A549 (cell line): ENCODE data around the gene LYPD6B. TPM values are rescaled to one million over a fixed set of nuclear protein-coding genes. Genes with fewer than 3 reads are reported as not detected.

Source experiments
- ATAC-seq, 2 experiments: fragments of 200-7000 bp in 1 of 2; fragments of >200 bp in 1 of 2; cut with Nextera tagmentation in 1 of 2; cut with Tn5 transposase in 1 of 2; 3 replicates each; pipeline versions ENCODE4 v1.8.0 to v1.9.1; 2018 to 2020; ENCODE audit warnings: mild to moderate bottlenecking in 1 of 2, moderate library complexity in 1 of 2
- CTCF ChIA-PET: fragments of 300-600 bp; sonication (Branson Sonifier 250); formaldehyde crosslinking; extraction: SDS; loops from one replicate; lab custom pipeline; 2021; ENCODE audit warnings: antibody characterized with exemption, inconsistent platforms; lab: Yijun Ruan, JAX
- POLR2A ChIA-PET: fragments of 350-600 bp; formaldehyde crosslinking; extraction: SDS; loops from one replicate; lab custom pipeline; 2021; ENCODE audit warnings: antibody characterized with exemption, inconsistent platforms; lab: Yijun Ruan, JAX
- DNase-seq, 2 experiments: peaks; one replicate each; pipeline versions ENCODE4 v3.0.0 to v3.0.0-alpha.2; 2011 to 2016; ENCODE audit warnings: low read depth in 1 of 2, low spot score in 1 of 2
- FAIRE-seq: peaks from 2 replicates; lab custom pipeline; 2011; peaks lifted over from hg19 to GRCh38; lab: Jason Lieb, UNC
- H3K27ac ChIP-seq, 2 experiments: fragments of >200 bp; sonication (Bioruptor Twin); formaldehyde crosslinking; 3 replicates each; pipeline ENCODE4 v1.5.1; 2016 to 2017
- H3K4me1 ChIP-seq: fragments of >200 bp; sonication (Bioruptor Twin); formaldehyde crosslinking; 3 replicates; pipeline ENCODE4 v1.6.1; 2016
- H3K4me2 ChIP-seq: fragments of >200 bp; sonication (Bioruptor Twin); formaldehyde crosslinking; 3 replicates; pipeline ENCODE4 v1.6.1; 2016
- H3K4me3 ChIP-seq: fragments of >200 bp; sonication (Bioruptor Twin); formaldehyde crosslinking; 3 replicates; pipeline ENCODE4 v1.5.1; 2016
- H3K9me3 ChIP-seq: fragments of >200 bp; sonication (Bioruptor Twin); formaldehyde crosslinking; 3 replicates; pipeline ENCODE4 v1.6.1; 2016
- CHD4 ChIP-seq: fragments of 200-600 bp; sonication (generic); IDR thresholded peaks from 2 replicates; pipeline ENCODE4 v1.6.1; 2016; ENCODE audit warnings: antibody characterized with exemption, mild to moderate bottlenecking, borderline replicate concordance
- EHF ChIP-seq: fragments of 250-450 bp; sonication (Bioruptor Pico); IDR thresholded peaks from 2 replicates; pipeline ENCODE4 v1.5.0; 2020; ENCODE audit warnings: mild to moderate bottlenecking
- EHMT2 ChIP-seq: fragments of 200-600 bp; sonication (generic); IDR thresholded peaks from 2 replicates; pipeline ENCODE4 v1.6.1; 2016; ENCODE audit warnings: antibody characterized with exemption, low read depth, mild to moderate bottlenecking, moderate library complexity
- FOSB ChIP-seq: fragments of 250-450 bp; sonication (Bioruptor Pico); IDR thresholded peaks from 2 replicates; pipeline ENCODE4 v1.5.0; 2020; ENCODE audit warnings: mild to moderate bottlenecking, moderate library complexity
- HDAC2 ChIP-seq: fragments of 200-600 bp; sonication (generic); IDR thresholded peaks from 2 replicates; pipeline ENCODE4 v1.6.1; 2016
- HEYL ChIP-seq: fragments of 250-450 bp; sonication (Bioruptor Pico); IDR thresholded peaks from 2 replicates; pipeline ENCODE4 v1.8.0; 2021; ENCODE audit warnings: mild to moderate bottlenecking, moderate library complexity
- JUNB ChIP-seq: fragments of >200 bp; sonication (Bioruptor Twin); formaldehyde crosslinking; IDR thresholded peaks from 2 replicates; pipeline ENCODE4 v1.6.1; 2016
- KDM5A ChIP-seq: fragments of 200-600 bp; sonication (generic); IDR thresholded peaks from 2 replicates; pipeline ENCODE4 v1.6.1; 2016; ENCODE audit warnings: antibody characterized with exemption, mild to moderate bottlenecking
- PHF8 ChIP-seq: fragments of 200-600 bp; sonication (generic); IDR thresholded peaks from 2 replicates; pipeline ENCODE4 v1.6.1; 2016; ENCODE audit warnings: low read depth, mild to moderate bottlenecking, antibody characterized with exemption, moderate library complexity, borderline replicate concordance
- POLR2AphosphoS2 ChIP-seq: conservative IDR thresholded peaks from 2 replicates; pipeline ENCODE4 v1.6.1; 2012; ENCODE audit warnings: low read length, improper control_type of control experiment, inconsistent platforms
- RFX5 ChIP-seq: fragments of 450-650 bp; IDR thresholded peaks from 2 replicates; pipeline ENCODE4 v1.7.1; 2014; ENCODE audit warnings: antibody characterized with exemption, mild to moderate bottlenecking, moderate library complexity
- SREBF2 ChIP-seq: fragments of 450-650 bp; IDR thresholded peaks from 2 replicates; pipeline ENCODE4 v1.6.1; 2014; ENCODE audit warnings: mild to moderate bottlenecking, moderate library complexity
- TP53 ChIP-seq: fragments of 250-450 bp; sonication (Bioruptor Pico); IDR thresholded peaks from 2 replicates; pipeline ENCODE4 v1.5.0; 2021; ENCODE audit warnings: mild to moderate bottlenecking, moderate library complexity
- ZSCAN20 ChIP-seq: fragments of 250-450 bp; sonication (Bioruptor Pico); IDR thresholded peaks from 2 replicates; pipeline ENCODE4 v1.8.0; 2022; ENCODE audit warnings: mild to moderate bottlenecking, moderate library complexity
- WGBS: methylation state at CpG from one replicate; pipeline ENCODE4 v1.1.6; 2017; ENCODE audit errors: missing lambda C conversion rate; 5-methylcytosine and 5-hydroxymethylcytosine counted together
- polyA plus RNA-seq, 4 experiments: library from polyadenylated mRNA; depleted of rRNA in 3 of 4; stranded (reverse); fragments of >200 nt; fragmentation: RNase III in 1 of 4; extraction: RNeasy Plus Mini Kit Qiagen cat#74134 plus additional on column Dnase treatment in 1 of 4; gene quantifications; 2 replicates in 3 of 4; 3 replicates in 1 of 4; pipeline ENCODE4 v1.2.3, GENCODE V29; 2011 to 2017
- TF ChIP-seq, protein P1 (sequence below): fragments of 250-450 bp; sonication (Bioruptor Pico); IDR thresholded peaks from 2 replicates; pipeline ENCODE4 v1.5.0; 2021; ENCODE audit warnings: mild to moderate bottlenecking, moderate library complexity, borderline replicate concordance
- TF ChIP-seq, protein P2 (sequence below): fragments of 200-600 bp; sonication (generic); IDR thresholded peaks from 2 replicates; pipeline ENCODE4 v1.6.1; 2016; ENCODE audit warnings: antibody characterized with exemption, mild to moderate bottlenecking, moderate library complexity
- TF ChIP-seq, protein P3 (sequence below): fragments of >200 bp; sonication (Bioruptor Twin); formaldehyde crosslinking; IDR thresholded peaks from 2 replicates; pipeline ENCODE4 v1.6.1; 2016
- TF ChIP-seq, protein P4 (sequence below): IDR thresholded peaks from 2 replicates; pipeline ENCODE4 v1.6.1; 2012

Gene LYPD6B
- polyA plus RNA-seq, 2 of the 4 experiments (the other 2 are of a cell fraction): not detected

DNA sequence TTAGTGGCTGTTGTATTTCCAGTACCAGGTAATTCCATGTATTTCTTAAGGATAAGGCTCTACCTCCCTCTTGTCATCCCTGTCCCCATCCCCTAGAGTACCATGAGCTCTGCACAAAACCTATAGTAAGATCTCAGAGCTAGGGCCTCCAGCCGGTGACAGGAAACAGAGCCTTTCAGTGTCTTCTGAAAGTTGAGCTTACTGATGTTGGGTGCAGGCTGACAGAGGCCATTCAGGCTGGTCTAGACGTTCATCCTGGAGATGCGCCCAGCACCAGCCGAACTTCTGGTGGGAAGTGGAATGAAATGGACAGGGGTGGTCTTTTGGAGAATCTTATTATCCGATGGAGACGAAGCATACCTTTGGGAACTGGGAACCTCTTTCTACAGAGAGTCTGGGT, 16.7 kb upstream of the LYPD6B start (continued):
- TF ChIP-seq, protein P1, sequence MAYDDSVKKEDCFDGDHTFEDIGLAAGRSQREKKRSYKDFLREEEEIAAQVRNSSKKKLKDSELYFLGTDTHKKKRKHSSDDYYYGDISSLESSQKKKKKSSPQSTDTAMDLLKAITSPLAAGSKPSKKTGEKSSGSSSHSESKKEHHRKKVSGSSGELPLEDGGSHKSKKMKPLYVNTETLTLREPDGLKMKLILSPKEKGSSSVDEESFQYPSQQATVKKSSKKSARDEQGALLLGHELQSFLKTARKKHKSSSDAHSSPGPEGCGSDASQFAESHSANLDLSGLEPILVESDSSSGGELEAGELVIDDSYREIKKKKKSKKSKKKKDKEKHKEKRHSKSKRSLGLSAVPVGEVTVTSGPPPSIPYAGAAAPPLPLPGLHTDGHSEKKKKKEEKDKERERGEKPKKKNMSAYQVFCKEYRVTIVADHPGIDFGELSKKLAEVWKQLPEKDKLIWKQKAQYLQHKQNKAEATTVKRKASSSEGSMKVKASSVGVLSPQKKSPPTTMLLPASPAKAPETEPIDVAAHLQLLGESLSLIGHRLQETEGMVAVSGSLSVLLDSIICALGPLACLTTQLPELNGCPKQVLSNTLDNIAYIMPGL (CRISPR knock-in tag): no peak
- TF ChIP-seq, protein P2, sequence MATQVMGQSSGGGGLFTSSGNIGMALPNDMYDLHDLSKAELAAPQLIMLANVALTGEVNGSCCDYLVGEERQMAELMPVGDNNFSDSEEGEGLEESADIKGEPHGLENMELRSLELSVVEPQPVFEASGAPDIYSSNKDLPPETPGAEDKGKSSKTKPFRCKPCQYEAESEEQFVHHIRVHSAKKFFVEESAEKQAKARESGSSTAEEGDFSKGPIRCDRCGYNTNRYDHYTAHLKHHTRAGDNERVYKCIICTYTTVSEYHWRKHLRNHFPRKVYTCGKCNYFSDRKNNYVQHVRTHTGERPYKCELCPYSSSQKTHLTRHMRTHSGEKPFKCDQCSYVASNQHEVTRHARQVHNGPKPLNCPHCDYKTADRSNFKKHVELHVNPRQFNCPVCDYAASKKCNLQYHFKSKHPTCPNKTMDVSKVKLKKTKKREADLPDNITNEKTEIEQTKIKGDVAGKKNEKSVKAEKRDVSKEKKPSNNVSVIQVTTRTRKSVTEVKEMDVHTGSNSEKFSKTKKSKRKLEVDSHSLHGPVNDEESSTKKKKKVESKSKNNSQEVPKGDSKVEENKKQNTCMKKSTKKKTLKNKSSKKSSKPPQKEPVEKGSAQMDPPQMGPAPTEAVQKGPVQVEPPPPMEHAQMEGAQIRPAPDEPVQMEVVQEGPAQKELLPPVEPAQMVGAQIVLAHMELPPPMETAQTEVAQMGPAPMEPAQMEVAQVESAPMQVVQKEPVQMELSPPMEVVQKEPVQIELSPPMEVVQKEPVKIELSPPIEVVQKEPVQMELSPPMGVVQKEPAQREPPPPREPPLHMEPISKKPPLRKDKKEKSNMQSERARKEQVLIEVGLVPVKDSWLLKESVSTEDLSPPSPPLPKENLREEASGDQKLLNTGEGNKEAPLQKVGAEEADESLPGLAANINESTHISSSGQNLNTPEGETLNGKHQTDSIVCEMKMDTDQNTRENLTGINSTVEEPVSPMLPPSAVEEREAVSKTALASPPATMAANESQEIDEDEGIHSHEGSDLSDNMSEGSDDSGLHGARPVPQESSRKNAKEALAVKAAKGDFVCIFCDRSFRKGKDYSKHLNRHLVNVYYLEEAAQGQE: no peak
- TF ChIP-seq HEYL: no peak

DNA sequence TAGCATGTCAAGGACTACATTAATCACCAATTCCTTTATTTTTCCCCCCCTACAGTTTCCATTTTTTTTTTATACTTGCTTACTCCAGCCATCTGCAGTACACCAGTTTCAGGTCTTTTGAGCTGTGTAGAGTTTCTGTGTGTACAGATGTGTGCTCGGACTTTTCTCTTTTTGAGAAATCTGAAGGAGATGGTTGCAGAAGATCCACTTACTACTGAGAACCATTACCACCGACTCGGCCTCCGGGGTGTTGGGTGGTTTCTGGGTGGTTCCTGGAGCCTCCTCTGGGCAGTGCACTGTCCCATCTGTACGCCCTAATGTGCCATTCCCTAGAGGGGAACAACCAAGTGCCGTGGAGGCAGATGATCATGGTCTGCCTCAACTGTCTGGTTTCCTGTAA, 15.4 kb upstream of the LYPD6B start:
- FAIRE-seq (no peak), ATAC-seq (no peak), DNase-seq (no peak)
- POLR2A ChIA-PET: no interaction called here
- Histone ChIP-seq H3K4me3 (no peak overlapping the region), H3K27ac (no peak overlapping the region), H3K9me3 (no peaks in the 10 kb centered on the region), H3K4me1 (no peaks in the 10 kb centered on the region), H3K4me2 (no peak overlapping the region)
- CTCF ChIA-PET: interaction anchor here (1.5 kb wide), 1 partner anchor 539 kb away, joined by 3 read pairs; no protein-coding TSS in a partner anchor
- no peak for TF ChIP-seq HDAC2
- WGBS: 29% methylated on average over 3 of the region's 6 CpGs

DNA sequence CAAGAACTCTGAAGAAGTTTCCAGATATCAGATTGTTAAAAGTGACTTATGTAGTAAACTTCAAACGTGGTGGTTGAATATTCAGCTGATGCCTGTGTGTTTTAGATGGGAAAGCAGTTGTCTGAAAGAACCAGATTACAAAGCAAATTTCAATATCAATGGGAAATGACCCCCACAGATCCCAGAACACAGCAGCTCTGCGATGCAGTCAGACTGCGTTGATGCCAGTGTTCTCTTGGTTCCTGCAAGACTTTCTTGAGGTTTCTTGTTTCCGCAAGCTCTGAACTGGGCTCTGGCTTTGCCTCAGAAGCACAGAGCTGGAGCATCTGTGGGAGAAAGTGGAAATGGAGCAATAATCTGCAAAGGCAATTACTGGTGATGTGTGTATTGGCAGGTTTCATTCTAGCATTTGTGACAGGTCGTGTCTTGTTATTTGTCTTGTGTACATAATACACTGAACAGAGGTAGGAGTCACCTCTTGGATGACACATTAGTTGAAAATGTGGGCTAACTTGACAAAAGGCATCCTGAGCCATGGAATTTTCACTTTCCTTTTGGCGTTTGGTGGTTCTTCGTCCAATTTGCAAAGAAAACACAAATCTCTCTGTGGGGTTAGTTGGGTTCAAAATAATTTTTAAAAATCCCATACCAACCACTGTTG, 10.8 kb upstream of the LYPD6B start:
- no peak overlapping the region for H3K4me3 ChIP-seq
- ChIA-PET CTCF (interaction anchor here (3.5 kb wide), 1 partner anchor 10 kb away, joined by 19 read pairs; no protein-coding TSS in a partner anchor), POLR2A (no interaction called here)
- FAIRE-seq (no peak), ATAC-seq (no peak), DNase-seq (no peak)
- TF ChIP-seq CHD4 (no peak), RFX5 (no peak), FOSB (CRISPR knock-in tag) (no peak), ZSCAN20 (no peak), TP53 (CRISPR knock-in tag) (no peak), KDM5A (no peak), EHF (CRISPR knock-in tag) (no peak), POLR2AphosphoS2 (no peak), PHF8 (no peak), HEYL (no peak), JUNB (no peak), SREBF2 (no peak), EHMT2 (no peak)
- TF ChIP-seq, protein P3, sequence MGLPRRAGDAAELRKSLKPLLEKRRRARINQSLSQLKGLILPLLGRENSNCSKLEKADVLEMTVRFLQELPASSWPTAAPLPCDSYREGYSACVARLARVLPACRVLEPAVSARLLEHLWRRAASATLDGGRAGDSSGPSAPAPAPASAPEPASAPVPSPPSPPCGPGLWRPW: no peak
- TF ChIP-seq, protein P4, sequence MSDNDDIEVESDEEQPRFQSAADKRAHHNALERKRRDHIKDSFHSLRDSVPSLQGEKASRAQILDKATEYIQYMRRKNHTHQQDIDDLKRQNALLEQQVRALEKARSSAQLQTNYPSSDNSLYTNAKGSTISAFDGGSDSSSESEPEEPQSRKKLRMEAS: no peak
- 46% methylated on average over 7 of the region's 7 CpGs for WGBS
- H3K4me1 ChIP-seq: no peaks in the 10 kb centered on the region
- H3K27ac ChIP-seq: no peak overlapping the region
- H3K9me3 ChIP-seq: no peaks in the 10 kb centered on the region
- no peak overlapping the region for H3K4me2 ChIP-seq
